ENCODE data around the gene COG5. TPM values are rescaled to one million over a fixed set of nuclear protein-coding genes. Genes with fewer than 3 reads are reported as not detected.

Gene COG5
- total and polyA plus RNA-seq, 2 of the 4 experiments (the other 2 are of a cell fraction): 18.5 to 27.4 TPM

DNA sequence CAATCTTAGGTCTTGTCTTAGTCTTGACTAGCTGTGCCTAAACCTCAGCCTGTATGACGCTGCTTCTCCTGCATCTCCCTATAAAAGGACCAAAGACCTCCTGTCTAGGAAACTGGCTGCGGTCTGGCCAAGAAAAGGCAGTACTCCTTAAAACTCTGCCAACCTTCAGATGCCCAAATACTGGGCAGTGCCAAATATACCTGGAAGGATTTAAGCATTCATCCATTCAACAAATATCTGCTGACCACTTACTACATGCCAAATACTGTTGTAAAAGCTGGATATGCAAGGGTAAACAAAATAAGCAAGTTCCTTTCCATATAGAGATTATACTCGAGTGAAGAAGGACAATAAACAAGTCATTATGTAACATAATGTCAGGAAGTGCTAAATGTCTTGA is 259.1 kb downstream of the COG5 start:
- Histone ChIP-seq H3K27ac (ENCODE audit: insufficient read depth, low read length) (no peak overlapping the region), H3K56ac (ENCODE audit: extremely low read depth, insufficient read depth, low read length) (no peak overlapping the region), H2BK20ac (ENCODE audit: low read depth, low read length) (no peak overlapping the region), H3K4ac (ENCODE audit: low read depth, low read length) (no peak overlapping the region), H2BK5ac (ENCODE audit: low read depth, low read length, poor library complexity, severe bottlenecking) (no peak overlapping the region), H4K20me1 (ENCODE audit: insufficient read depth, low read length) (no peaks in the 10 kb centered on the region), H2BK120ac (ENCODE audit: low read depth, low read length) (no peak overlapping the region), H3K36me3 (ENCODE audit: control insufficient read depth, insufficient read depth, low read length) (no peaks in the 10 kb centered on the region), H3K27me3 (ENCODE audit: control insufficient read depth, insufficient read depth, low read length) (no peaks in the 10 kb centered on the region), H3K23ac (ENCODE audit: low read depth, low read length) (no peak overlapping the region), H2AK5ac (ENCODE audit: low read depth, low read length) (no peak overlapping the region), H3K14ac (replicated peaks; ENCODE audit: low read depth, low read length) (no peak overlapping the region), H3K18ac (ENCODE audit: low read depth, low read length) (no peak overlapping the region), H3K4me3 (ENCODE audit: insufficient read depth, low read depth, low read length) (no peak overlapping the region), H2BK15ac (ENCODE audit: low read depth, low read length) (no peak overlapping the region), H4K8ac (ENCODE audit: low read depth in 2 of 2, low read length in 2 of 2) (no peak overlapping the region), H3K9me3 (ENCODE audit: control insufficient read depth, insufficient read depth, low read length) (peaks cover 3% of the 10 kb centered on the region), H2AK9ac (replicated peaks; ENCODE audit: low read depth, low read length, poor library complexity) (no peak overlapping the region), H4K5ac (ENCODE audit: low read depth, low read length) (no peak overlapping the region), H3K9ac (ENCODE audit: low read depth, low read length) (no peak overlapping the region), H3K9me1 (ENCODE audit: insufficient read depth, low read length) (no peaks in the 10 kb centered on the region), H3K79me1 (ENCODE audit: low read depth in 1 of 2, low read length in 2 of 2) (no peaks in the 10 kb centered on the region; a peak in 1 of 4 replicates), H3K4me2 (ENCODE audit: low read depth, low read length) (no peak overlapping the region), H2AFZ (replicated peaks; ENCODE audit: low read length, poor library complexity) (no peak overlapping the region), H3K4me1 (ENCODE audit: control insufficient read depth, insufficient read depth, low read length) (no peaks in the 10 kb centered on the region), H4K91ac (ENCODE audit: insufficient read depth, low read depth, low read length) (no peak overlapping the region)
- no peak for ATAC-seq (ENCODE audit: low read depth)
- BruUV-seq (replicated peaks): no TSS peak
- intact Hi-C loops (cut with micrococcal nuclease) (no loop called here), dilution Hi-C loops (cut with HindIII; ENCODE audit: low sequenced_read_pairs, unreplicated experiment) (no loop called here), in situ Hi-C loops (cut with MboI; ENCODE audit: low sequenced_read_pairs) (no loop called here)
- DNase-seq: no peak
- CTCF ChIA-PET: no interaction called here
- TF ChIP-seq, protein P1, sequence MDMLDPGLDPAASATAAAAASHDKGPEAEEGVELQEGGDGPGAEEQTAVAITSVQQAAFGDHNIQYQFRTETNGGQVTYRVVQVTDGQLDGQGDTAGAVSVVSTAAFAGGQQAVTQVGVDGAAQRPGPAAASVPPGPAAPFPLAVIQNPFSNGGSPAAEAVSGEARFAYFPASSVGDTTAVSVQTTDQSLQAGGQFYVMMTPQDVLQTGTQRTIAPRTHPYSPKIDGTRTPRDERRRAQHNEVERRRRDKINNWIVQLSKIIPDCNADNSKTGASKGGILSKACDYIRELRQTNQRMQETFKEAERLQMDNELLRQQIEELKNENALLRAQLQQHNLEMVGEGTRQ (IDR thresholded peaks at IDR 0.05; ENCODE audit: low read depth, low read length): no peak
- TF ChIP-seq RAD21 (IDR thresholded peaks at IDR 0.05; ENCODE audit: low read length) (no peak), NFE2L2 (IDR thresholded peaks at IDR 0.05; ENCODE audit: low read depth, low read length) (no peak), RFX5 (IDR thresholded peaks at IDR 0.05; ENCODE audit: low read depth, low read length) (no peak), BHLHE40 (IDR thresholded peaks at IDR 0.05; ENCODE audit: low read depth, low read length) (no peak), MXI1 (IDR thresholded peaks at IDR 0.05; ENCODE audit: borderline replicate concordance, low read depth, low read length) (no peak), MAZ (IDR thresholded peaks at IDR 0.05; ENCODE audit: borderline replicate concordance, low read depth, low read length) (no peak), SMC3 (IDR thresholded peaks at IDR 0.05; ENCODE audit: low read depth, low read length) (no peak)
- TF ChIP-seq, protein P2, sequence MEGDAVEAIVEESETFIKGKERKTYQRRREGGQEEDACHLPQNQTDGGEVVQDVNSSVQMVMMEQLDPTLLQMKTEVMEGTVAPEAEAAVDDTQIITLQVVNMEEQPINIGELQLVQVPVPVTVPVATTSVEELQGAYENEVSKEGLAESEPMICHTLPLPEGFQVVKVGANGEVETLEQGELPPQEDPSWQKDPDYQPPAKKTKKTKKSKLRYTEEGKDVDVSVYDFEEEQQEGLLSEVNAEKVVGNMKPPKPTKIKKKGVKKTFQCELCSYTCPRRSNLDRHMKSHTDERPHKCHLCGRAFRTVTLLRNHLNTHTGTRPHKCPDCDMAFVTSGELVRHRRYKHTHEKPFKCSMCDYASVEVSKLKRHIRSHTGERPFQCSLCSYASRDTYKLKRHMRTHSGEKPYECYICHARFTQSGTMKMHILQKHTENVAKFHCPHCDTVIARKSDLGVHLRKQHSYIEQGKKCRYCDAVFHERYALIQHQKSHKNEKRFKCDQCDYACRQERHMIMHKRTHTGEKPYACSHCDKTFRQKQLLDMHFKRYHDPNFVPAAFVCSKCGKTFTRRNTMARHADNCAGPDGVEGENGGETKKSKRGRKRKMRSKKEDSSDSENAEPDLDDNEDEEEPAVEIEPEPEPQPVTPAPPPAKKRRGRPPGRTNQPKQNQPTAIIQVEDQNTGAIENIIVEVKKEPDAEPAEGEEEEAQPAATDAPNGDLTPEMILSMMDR (conservative IDR thresholded peaks at IDR 0.05; ENCODE audit: low read depth, low read length): no peak
- 100% methylated on average over 1 of the region's 3 CpGs; no CpG with 5 or more reads in 1 of the 2 experiments for WGBS, 2 experiments (ENCODE audit: extremely low coverage in 2 of 2, insufficient read length in 1 of 2)
- POLR2A ChIA-PET (ENCODE audit: unreplicated experiment): no interaction called here

All from IMR-90 (cell line).